Kidney glomerular epithelial cell (primary cell): ENCODE data around the gene ALDH3B2.
A peak's percentile ranks its signal among the peaks of the same experiment; 100 is the strongest.
"Not testable (repeated sequence)": the region's sequence is repeated elsewhere in the genome, so short reads cannot be mapped to it uniquely, and the experiment has no call there.

Experiments
- DNase-seq: peaks from one replicate; lab custom pipeline; 2025; lab: John Stamatoyannopoulos, UW

The ALDH3B2 gene

DNA sequence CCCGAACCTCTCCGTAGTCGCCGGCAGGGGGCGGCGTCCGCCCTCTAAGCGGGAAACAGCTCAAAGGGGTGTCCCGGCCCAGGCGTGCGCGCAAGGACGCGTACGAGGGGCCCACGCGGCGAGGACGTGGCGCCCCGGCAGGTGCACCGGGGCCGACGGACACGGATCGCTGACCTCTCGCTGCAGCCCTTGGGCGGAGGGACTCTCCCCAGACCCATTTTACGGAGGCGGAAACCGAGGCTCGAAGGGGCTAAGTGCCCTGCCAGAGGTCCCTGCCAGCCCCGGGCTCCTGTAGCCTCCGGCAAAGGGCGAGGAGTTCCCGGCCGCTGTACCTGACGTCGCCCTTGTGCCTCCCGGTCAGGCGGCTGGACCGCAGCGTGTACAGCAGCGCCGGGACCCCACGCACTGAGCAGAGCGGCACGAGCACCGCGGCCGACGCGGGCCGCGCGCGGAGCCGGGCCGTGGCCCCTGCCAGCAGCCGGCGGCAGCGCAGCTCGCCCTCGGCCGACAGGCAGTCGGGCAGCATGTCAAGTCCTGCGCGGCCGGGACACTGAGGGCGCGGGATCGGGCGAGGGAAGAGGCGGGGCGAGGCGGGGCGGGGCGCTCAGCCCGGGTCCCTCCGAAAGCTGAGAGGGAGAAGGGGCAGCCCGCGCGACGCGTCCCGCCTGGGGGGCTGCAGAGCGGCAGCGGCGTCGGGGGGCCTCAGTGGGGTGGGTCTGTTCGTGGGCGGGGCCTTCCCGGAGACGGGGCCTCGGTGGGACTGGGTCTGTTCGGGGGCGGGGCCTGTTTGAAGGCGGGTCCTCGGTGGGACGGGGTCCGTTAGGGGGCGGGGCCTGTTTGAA lies 44.8 kb downstream of the ALDH3B2 start, which contains the start of gene NUDT8:
Gene NUDT8, minus strand, starts transcription at position 552 of the 842 bp plus-strand sequence. Its CDS starts 26 bp downstream, at position 526.
- peak; percentile 58 for DNase-seq

DNA sequence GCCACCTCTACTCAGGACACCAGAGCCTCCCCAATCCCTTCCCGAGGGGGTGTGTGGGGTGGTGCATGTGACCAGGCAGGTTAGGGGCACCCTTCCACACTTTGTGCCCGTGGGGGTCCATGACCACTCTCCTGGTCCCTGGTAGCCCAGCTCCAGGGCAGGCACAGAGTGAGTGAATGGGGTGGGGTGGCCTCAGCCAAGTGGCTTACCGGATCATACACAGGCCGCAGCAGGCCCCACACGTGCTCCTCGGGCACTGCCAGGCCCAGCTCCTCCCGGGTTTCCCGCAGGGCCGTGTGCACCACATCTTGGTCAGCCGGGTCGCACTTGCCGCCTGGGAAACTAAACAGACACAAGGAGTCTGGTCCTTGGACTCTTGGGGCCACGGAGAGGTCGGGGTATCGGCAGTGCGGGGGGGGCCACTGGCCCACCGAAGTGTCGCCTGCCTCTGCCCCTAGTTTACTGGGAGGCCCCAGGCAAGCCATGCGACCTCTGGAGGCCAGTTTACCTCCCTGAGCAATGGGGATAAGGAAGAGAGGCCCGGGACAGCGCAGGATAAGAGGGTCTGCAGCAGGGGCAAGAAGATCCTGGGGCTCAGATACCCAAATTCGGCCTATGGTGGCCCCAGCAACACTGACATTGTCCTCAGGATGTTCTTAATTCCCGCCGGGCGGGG lies 45.6 kb downstream of the ALDH3B2 start:
- no peak for DNase-seq

GRCh38 chr11:67627812-67628624 lies 46.4 kb downstream of the ALDH3B2 start:
- DNase-seq: no peak

DNA sequence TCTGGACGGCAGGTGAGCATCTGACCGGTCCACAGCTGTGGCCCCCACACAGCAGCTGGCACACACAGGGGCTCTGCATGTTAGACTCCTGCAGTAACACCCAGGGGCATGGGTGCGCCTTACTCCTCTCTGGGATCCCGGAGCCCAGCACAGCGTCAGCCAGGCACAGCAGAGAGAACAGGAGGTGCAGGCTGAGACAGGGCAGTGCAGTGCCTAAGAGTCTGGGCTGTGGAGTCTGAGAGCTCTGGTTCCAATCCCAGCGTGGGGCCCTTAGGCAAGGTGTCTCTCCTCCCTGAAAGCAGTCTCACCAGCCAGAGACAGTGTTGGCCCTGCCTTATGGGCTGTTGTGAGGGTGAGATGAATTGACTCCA lies 47.0 kb downstream of the ALDH3B2 start:
- no peak for DNase-seq

DNA sequence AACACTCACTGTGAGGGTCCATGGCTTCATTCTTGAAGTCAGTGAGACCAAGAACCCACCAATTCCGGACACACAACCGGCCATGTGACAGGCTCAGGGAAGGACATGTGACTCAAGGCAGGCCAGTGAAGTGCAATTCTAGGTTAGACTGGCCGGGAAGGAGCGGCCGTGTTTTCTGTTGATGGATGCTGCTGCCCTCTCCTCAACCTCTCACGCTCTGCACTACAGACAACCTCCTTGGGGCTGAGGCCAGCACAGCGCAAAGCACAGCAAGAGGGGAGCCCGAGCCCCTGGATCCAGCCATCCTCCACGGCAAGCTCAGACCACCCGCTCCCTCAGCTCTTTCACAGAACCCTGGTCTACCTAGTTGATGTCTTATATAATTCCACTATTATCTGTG lies 47.5 kb downstream of the ALDH3B2 start:
- DNase-seq: no peak

DNA sequence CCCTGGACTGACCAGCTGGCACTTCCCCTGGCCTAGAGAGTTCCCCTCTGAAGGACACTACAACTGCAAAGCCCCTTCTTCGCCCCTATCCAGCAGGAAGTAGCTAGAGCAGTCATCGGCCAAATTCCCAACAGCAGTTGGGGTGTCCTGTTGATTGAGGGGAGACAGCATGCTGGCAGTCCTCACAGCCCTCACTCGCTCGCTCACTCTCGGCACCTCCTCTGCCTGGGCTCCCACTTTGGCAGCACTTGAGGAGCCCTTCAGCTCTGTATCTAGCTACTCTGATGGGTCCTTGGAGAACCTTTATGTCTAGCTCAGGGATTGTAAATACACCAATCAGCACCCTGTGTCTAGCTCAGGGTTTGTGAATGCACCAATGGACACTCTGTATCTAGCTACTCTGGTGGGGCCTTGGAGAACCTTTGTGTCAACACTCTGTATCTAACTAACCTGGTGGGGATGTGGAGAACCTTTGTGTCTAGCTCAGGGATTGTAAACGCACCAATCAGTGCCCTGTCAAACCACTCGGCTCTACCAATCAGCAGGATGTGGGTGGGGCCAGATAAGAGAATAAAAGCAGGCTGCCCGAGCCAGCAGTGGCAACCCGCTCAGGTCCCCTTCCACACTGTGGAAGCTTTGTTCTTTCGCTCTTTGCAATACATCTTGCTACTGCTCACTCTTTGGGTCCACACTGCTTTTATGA lies 48.1 kb downstream of the ALDH3B2 start:
- not testable (repeated sequence) for DNase-seq

- not testable (repeated sequence) for DNase-seq
These were observed 50.6 kb downstream of the ALDH3B2 start for GRCh38 chr11:67623795-67624194.

DNA sequence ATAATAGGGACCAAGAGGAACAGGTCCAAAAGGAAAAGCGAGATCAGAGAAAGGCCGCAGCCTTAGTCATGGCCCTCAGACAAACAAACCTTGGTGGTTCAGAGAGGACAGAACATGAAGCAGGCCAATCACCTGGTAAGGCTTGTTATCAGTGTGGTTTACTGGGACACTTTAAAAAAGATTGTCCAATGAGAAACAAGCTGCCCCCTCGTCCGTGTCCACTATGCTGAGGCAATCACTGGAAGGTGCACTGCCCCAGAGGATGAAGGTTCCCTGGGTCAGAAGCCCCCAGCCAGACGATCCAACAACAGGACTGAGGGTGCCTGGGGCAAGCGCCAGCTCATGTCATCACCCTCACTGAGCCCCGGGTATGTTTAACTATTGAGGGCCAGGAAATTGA lies 51.5 kb downstream of the ALDH3B2 start:
- DNase-seq: not testable (repeated sequence)

GRCh38 chr11:67621928-67622327 lies 52.5 kb downstream of the ALDH3B2 start:
- DNase-seq: not testable (repeated sequence)

GRCh38 chr11:67620621-67621020 lies 53.8 kb downstream of the ALDH3B2 start:
- not testable (repeated sequence) for DNase-seq

- not testable (repeated sequence) for DNase-seq
These were observed 54.5 kb downstream of the ALDH3B2 start for GRCh38 chr11:67619683-67620618.

- not testable (repeated sequence) for DNase-seq
These were observed 55.3 kb downstream of the ALDH3B2 start for GRCh38 chr11:67618901-67619659.

- no peak for DNase-seq
These were observed 57.0 kb downstream of the ALDH3B2 start for GRCh38 chr11:67617243-67617953.

DNA sequence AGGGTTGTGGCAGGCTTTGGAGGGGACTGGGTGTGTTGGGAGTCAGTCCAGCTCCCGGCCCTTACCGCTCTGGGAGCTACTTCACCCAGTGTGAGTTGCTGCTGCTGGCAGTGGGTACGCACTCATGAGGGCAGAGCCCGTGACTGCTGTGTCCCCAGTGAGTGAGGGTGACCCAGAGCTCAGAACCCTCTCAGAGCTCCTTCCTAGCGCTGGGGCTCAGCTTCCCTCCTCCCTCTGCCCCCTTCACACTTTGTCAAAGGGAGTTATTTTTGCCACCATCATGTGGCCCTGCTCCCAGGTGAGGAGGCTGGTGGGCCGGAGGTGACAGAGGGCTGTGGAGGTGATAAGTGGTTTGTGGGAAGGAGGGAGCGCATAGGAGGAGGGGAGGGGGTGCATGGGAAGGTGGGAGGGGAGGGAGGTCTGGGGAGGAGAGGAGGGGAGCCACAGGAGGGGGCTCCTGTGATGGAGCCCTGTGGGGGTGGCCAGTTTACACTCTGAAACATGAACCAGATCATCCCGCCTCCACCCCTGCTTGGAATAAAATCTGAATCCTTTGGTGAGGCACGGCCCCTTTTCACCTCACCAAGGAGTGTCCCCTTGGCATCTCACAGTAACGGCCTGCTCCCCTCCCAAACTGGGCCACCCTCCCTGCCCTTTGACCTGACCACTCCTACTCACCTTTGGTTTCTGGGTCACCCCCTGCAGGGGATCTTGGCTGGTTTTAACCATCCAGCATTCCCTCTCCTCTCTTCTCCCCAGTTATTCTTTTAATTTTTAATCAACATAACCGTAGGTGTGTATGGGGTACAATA lies 57.8 kb downstream of the ALDH3B2 start:
- DNase-seq: no peak

- no peak for DNase-seq
These were observed 58.5 kb downstream of the ALDH3B2 start for GRCh38 chr11:67615728-67616430.

GRCh38 chr11:67614730-67615714 lies 59.4 kb downstream of the ALDH3B2 start:
- no peak for DNase-seq
